HepG2 (cell line): ENCODE results near the gene PLXND1. TPM values are rescaled to one million over a fixed set of nuclear protein-coding genes. Genes with fewer than 3 reads are reported as not detected.

Experiments used
- ATF3 ChIP-seq: sonication (generic); formaldehyde crosslinking; IDR thresholded peaks from 2 replicates; pipeline ENCODE4 v1.4.0; 2020; ENCODE audit warnings: missing genetic modification reagents
- CHCHD3 ChIP-seq: sonication (generic); formaldehyde crosslinking; IDR thresholded peaks from 2 replicates; pipeline ENCODE4 v1.8.0; 2022; ENCODE audit warnings: mild to moderate bottlenecking, missing genetic modification reagents, moderate library complexity
- ETS1 ChIP-seq: sonication (generic); formaldehyde crosslinking; IDR thresholded peaks from 2 replicates; pipeline ENCODE4 v1.4.0; 2020; ENCODE audit warnings: missing genetic modification reagents
- FOSL2 ChIP-seq: sonication (generic); formaldehyde crosslinking; IDR thresholded peaks from 2 replicates; pipeline ENCODE4 v1.4.0; 2020; ENCODE audit warnings: missing genetic modification reagents
- HIVEP1 ChIP-seq: sonication (generic); formaldehyde crosslinking; IDR thresholded peaks from 2 replicates; pipeline ENCODE4 v1.4.0; 2020; ENCODE audit warnings: mild to moderate bottlenecking, missing genetic modification reagents
- HNF1B ChIP-seq: sonication (generic); formaldehyde crosslinking; IDR thresholded peaks from 2 replicates; pipeline ENCODE4 v1.5.1; 2020; ENCODE audit warnings: mild to moderate bottlenecking, moderate library complexity, missing genetic modification reagents
- HNRNPLL ChIP-seq: fragments of 200-400 bp; formaldehyde crosslinking; IDR thresholded peaks from 2 replicates; pipeline ENCODE4 v1.6.1; 2017; ENCODE audit warnings: mild to moderate bottlenecking, low read depth, low read length; ENCODE audit not compliant: poor library complexity, severe bottlenecking
- IKZF4 ChIP-seq: sonication (generic); formaldehyde crosslinking; IDR thresholded peaks from 2 replicates; pipeline ENCODE4 v1.5.1; 2020; ENCODE audit warnings: borderline replicate concordance, mild to moderate bottlenecking, low read depth, missing genetic modification reagents; ENCODE audit errors: not compliant biosample characterization
- KMT2B ChIP-seq: IDR thresholded peaks from 2 replicates; pipeline ENCODE4 v1.6.1; 2016; ENCODE audit warnings: missing genetic modification reagents, missing compliant biosample characterization
- MTA1 ChIP-seq: sonication (generic); formaldehyde crosslinking; IDR thresholded peaks from 2 replicates; pipeline ENCODE4 v1.4.0; 2020; ENCODE audit warnings: missing genetic modification reagents, mild to moderate bottlenecking, borderline replicate concordance
- NFE2 ChIP-seq: sonication (generic); formaldehyde crosslinking; IDR thresholded peaks from 2 replicates; pipeline ENCODE4 v1.4.0; 2020; ENCODE audit warnings: missing genetic modification reagents
- PAXIP1 ChIP-seq: sonication (generic); formaldehyde crosslinking; conservative IDR thresholded peaks from 2 replicates; pipeline ENCODE4 v1.4.0; 2020; ENCODE audit warnings: mild to moderate bottlenecking, missing genetic modification reagents, moderate library complexity
- ZFP36L1 ChIP-seq: sonication (generic); formaldehyde crosslinking; IDR thresholded peaks from 2 replicates; pipeline ENCODE4 v1.8.0; 2022; ENCODE audit warnings: mild to moderate bottlenecking, missing genetic modification reagents, moderate library complexity
- ZNF317 ChIP-seq: sonication (generic); formaldehyde crosslinking; IDR thresholded peaks from 2 replicates; pipeline ENCODE4 v1.5.0; 2020; ENCODE audit warnings: mild to moderate bottlenecking, missing genetic modification reagents
- ZNF337 ChIP-seq: sonication (generic); formaldehyde crosslinking; IDR thresholded peaks from 2 replicates; pipeline ENCODE4 v1.5.1; 2020; ENCODE audit warnings: missing genetic modification reagents, low read depth, mild to moderate bottlenecking, borderline replicate concordance
- ZNF670 ChIP-seq: sonication (generic); formaldehyde crosslinking; IDR thresholded peaks from 2 replicates; pipeline ENCODE4 v1.8.0; 2022; ENCODE audit warnings: mild to moderate bottlenecking, missing genetic modification reagents, borderline replicate concordance
- ZNF687 ChIP-seq: sonication (generic); formaldehyde crosslinking; IDR thresholded peaks from 2 replicates; pipeline ENCODE4 v1.5.1; 2020; ENCODE audit warnings: mild to moderate bottlenecking, missing genetic modification reagents, moderate library complexity
- polyA plus RNA-seq, 8 experiments: library from polyadenylated mRNA; depleted of rRNA in 3 of 8; stranded (reverse) in 7 of 8; unstranded in 1 of 8; fragments of >200 nt; fragmentation: Illumina TruSeq in 4 of 8; extraction: Trizol in 4 of 8; gene quantifications; 2 replicates each; pipeline versions ENCODE4 v1.2.1 to v1.2.3, GENCODE V29; 2011 to 2016; ENCODE audit warnings: low read depth in 4 of 8, missing spikeins in 1 of 8, mixed read lengths in 1 of 8; ENCODE audit not compliant: insufficient read depth in 1 of 8
- total RNA-seq, 5 experiments: library from RNA; depleted of rRNA; stranded (reverse); fragments of >200 nt; fragmentation: Illumina TruSeq; extraction: Trizol; gene quantifications; 2 replicates each; pipeline ENCODE4 v1.2.3, GENCODE V29; 2016; ENCODE audit warnings: low read depth in 1 of 5

PLXND1 gene
- total and polyA plus RNA-seq, 2 of the 13 experiments (the other 11 are each of a cell fraction or from before 2014, with no cell fraction given): 15.9 to 42.0 TPM

GRCh38 chr3:129626744-129627349 is 20.4 kb upstream of the PLXND1 start (continued):
- TF ChIP-seq PAXIP1 (peak; percentile 88), ATF3 (CRISPR knock-in tag) (peak; percentile 37; the same call in 1 of the 2 replicates), IKZF4 (CRISPR knock-in tag) (no peak), ZFP36L1 (no peak), ETS1 (no peak), ZNF317 (no peak), FOSL2 (CRISPR knock-in tag) (peak; percentile 62), HIVEP1 (0 out of 2 replicates have a peak, but pooled peaks have one; percentile 9), HNRNPLL (peak; percentile 85), CHCHD3 (CRISPR knock-in tag) (0 out of 2 replicates have a peak, but pooled peaks have one; percentile 78), ZNF670 (CRISPR knock-in tag) (0 out of 2 replicates have a peak, but pooled peaks have one; percentile 56), KMT2B (peak; percentile 58; the same call in 1 of the 2 replicates), NFE2 (no peak), ZNF337 (CRISPR knock-in tag) (no peak), MTA1 (no peak), HNF1B (peak; percentile 86), ZNF687 (CRISPR knock-in tag) (peak; percentile 86)
